GM21737 (cell line): ENCODE results near the gene TSEN15.
"Not testable (repeated sequence)": the region's sequence is repeated elsewhere in the genome, so short reads cannot be mapped to it uniquely, and the experiment has no call there.

Experiments
- ATAC-seq: cut with Tn5 transposase; IDR thresholded peaks from one replicate; pipeline ENCODE4 v1.9.1; 2021; ENCODE audit warnings: mild to moderate bottlenecking, moderate library complexity; ENCODE audit not compliant: unreplicated experiment

Gene TSEN15

GRCh38 chr1:184096005-184096404 lies 44.5 kb downstream of the TSEN15 start:
- ATAC-seq, result no peak

GRCh38 chr1:184096580-184096979 lies 45.0 kb downstream of the TSEN15 start:
- not testable (repeated sequence) for ATAC-seq

GRCh38 chr1:184101141-184101540 lies 49.6 kb downstream of the TSEN15 start:
- no peak for ATAC-seq

- no peak for ATAC-seq
Measured at GRCh38 chr1:184101571-184101970, 50.0 kb downstream of the TSEN15 start.

GRCh38 chr1:184110272-184111204 lies 59.0 kb downstream of the TSEN15 start:
- no peak for ATAC-seq

GRCh38 chr1:184112176-184112948 lies 60.8 kb downstream of the TSEN15 start:
- ATAC-seq, result no peak

GRCh38 chr1:184113251-184113650 lies 61.7 kb downstream of the TSEN15 start:
- ATAC-seq, result no peak

GRCh38 chr1:184114818-184115398 lies 63.4 kb downstream of the TSEN15 start:
- no peak for ATAC-seq

GRCh38 chr1:184116287-184116686 lies 64.8 kb downstream of the TSEN15 start:
- ATAC-seq, result no peak

- ATAC-seq, result no peak
Measured at GRCh38 chr1:184118046-184118445, 66.5 kb downstream of the TSEN15 start.
